ENCODE results near the gene KRT26. TPM values are rescaled to one million over a fixed set of nuclear protein-coding genes. Genes with fewer than 3 reads are reported as not detected.

The KRT26 gene
- polyA plus RNA-seq, 1 donor (not counting 4 experiments of a cell fraction or from before 2014, with no cell fraction given): not detected

GRCh38 chr17:40795019-40795667 lies 23.1 kb upstream of the KRT26 start:
- H3K4me3 ChIP-seq (ENCODE audit: control insufficient read depth in 2 of 3, extremely low read depth in 1 of 3, insufficient read depth in 2 of 3, low read depth in 1 of 3, low read length in 3 of 3): no peak overlapping the region
- peaks cover 28% of the 10 kb centered on the region for H3K27me3 ChIP-seq (ENCODE audit: control insufficient read depth, extremely low read depth, insufficient read depth, low read length)
- no peak for TF ChIP-seq EZH2 (IDR thresholded peaks at IDR 0.05; ENCODE audit: low read length)
- TF ChIP-seq, protein P1, sequence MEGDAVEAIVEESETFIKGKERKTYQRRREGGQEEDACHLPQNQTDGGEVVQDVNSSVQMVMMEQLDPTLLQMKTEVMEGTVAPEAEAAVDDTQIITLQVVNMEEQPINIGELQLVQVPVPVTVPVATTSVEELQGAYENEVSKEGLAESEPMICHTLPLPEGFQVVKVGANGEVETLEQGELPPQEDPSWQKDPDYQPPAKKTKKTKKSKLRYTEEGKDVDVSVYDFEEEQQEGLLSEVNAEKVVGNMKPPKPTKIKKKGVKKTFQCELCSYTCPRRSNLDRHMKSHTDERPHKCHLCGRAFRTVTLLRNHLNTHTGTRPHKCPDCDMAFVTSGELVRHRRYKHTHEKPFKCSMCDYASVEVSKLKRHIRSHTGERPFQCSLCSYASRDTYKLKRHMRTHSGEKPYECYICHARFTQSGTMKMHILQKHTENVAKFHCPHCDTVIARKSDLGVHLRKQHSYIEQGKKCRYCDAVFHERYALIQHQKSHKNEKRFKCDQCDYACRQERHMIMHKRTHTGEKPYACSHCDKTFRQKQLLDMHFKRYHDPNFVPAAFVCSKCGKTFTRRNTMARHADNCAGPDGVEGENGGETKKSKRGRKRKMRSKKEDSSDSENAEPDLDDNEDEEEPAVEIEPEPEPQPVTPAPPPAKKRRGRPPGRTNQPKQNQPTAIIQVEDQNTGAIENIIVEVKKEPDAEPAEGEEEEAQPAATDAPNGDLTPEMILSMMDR (optimal IDR thresholded peaks at IDR 0.05 in 1 of 3, IDR thresholded peaks at IDR 0.05 in 1 of 3, conservative IDR thresholded peaks at IDR 0.05 in 1 of 3; ENCODE audit: extremely low read depth in 1 of 3, insufficient read depth in 2 of 3, low read length in 3 of 3): no peak
- FAIRE-seq: no peak
- H3K36me3 ChIP-seq (ENCODE audit: control insufficient read depth in 2 of 2, extremely low read depth in 1 of 2, insufficient read depth in 2 of 2, low read length in 2 of 2): no peaks in the 10 kb centered on the region
- DNase-seq (ENCODE audit: low read depth, low spot score): no peak
- no peaks in the 10 kb centered on the region for H3K9me1 ChIP-seq (ENCODE audit: control insufficient read depth, extremely low read depth, insufficient read depth, low read length)
- H4K20me1 ChIP-seq (ENCODE audit: control insufficient read depth, extremely low read depth, insufficient read depth, low read length): no peaks in the 10 kb centered on the region
- H3K9me3 ChIP-seq (ENCODE audit: control insufficient read depth, low read depth, low read length): no peaks in the 10 kb centered on the region
- H2AFZ ChIP-seq (ENCODE audit: control insufficient read depth, low read length): no peak overlapping the region
- H3K27ac ChIP-seq (ENCODE audit: control insufficient read depth, insufficient read depth, low read length): no peak overlapping the region
- dilution Hi-C loops (cut with MboI; ENCODE audit: extremely low pct_ligation_motif_present, low sequenced_read_pairs): no loop called here
- no peak overlapping the region for H3K4me2 ChIP-seq (ENCODE audit: control insufficient read depth, extremely low read depth, insufficient read depth, low read depth, low read length)
- no peaks in the 10 kb centered on the region for H3K79me2 ChIP-seq (ENCODE audit: control insufficient read depth, insufficient read depth, low read length)
- no peaks in the 10 kb centered on the region for H3K4me1 ChIP-seq (ENCODE audit: control insufficient read depth, extremely low read depth, insufficient read depth, low read length)
- H3K9ac ChIP-seq (ENCODE audit: control insufficient read depth, extremely low read depth, insufficient read depth, low read length): no peak overlapping the region

GRCh38 chr17:40794466-40794865 lies 22.5 kb upstream of the KRT26 start:
- Histone ChIP-seq H3K9ac (ENCODE audit: control insufficient read depth, extremely low read depth, insufficient read depth, low read length) (no peak overlapping the region), H3K9me1 (ENCODE audit: control insufficient read depth, extremely low read depth, insufficient read depth, low read length) (no peaks in the 10 kb centered on the region), H3K4me2 (ENCODE audit: control insufficient read depth, extremely low read depth, insufficient read depth, low read depth, low read length) (no peak overlapping the region), H3K4me3 (ENCODE audit: control insufficient read depth in 2 of 3, extremely low read depth in 1 of 3, insufficient read depth in 2 of 3, low read depth in 1 of 3, low read length in 3 of 3) (no peak overlapping the region), H3K79me2 (ENCODE audit: control insufficient read depth, insufficient read depth, low read length) (no peaks in the 10 kb centered on the region), H3K36me3 (ENCODE audit: control insufficient read depth in 2 of 2, extremely low read depth in 1 of 2, insufficient read depth in 2 of 2, low read length in 2 of 2) (no peaks in the 10 kb centered on the region), H4K20me1 (ENCODE audit: control insufficient read depth, extremely low read depth, insufficient read depth, low read length) (no peaks in the 10 kb centered on the region), H3K27me3 (ENCODE audit: control insufficient read depth, extremely low read depth, insufficient read depth, low read length) (peaks cover 25% of the 10 kb centered on the region), H3K4me1 (ENCODE audit: control insufficient read depth, extremely low read depth, insufficient read depth, low read length) (no peaks in the 10 kb centered on the region), H3K9me3 (ENCODE audit: control insufficient read depth, low read depth, low read length) (no peaks in the 10 kb centered on the region), H3K27ac (ENCODE audit: control insufficient read depth, insufficient read depth, low read length) (no peak overlapping the region), H2AFZ (ENCODE audit: control insufficient read depth, low read length) (no peak overlapping the region)
- dilution Hi-C loops (cut with MboI; ENCODE audit: extremely low pct_ligation_motif_present, low sequenced_read_pairs): no loop called here
- FAIRE-seq (no peak), DNase-seq (ENCODE audit: low read depth, low spot score) (no peak)
- TF ChIP-seq, protein P1 (optimal IDR thresholded peaks at IDR 0.05 in 1 of 3, IDR thresholded peaks at IDR 0.05 in 1 of 3, conservative IDR thresholded peaks at IDR 0.05 in 1 of 3; ENCODE audit: extremely low read depth in 1 of 3, insufficient read depth in 2 of 3, low read length in 3 of 3): no peak
- TF ChIP-seq EZH2 (IDR thresholded peaks at IDR 0.05; ENCODE audit: low read length): no peak

Data from keratinocyte (primary cell).